ENCODE results near the gene EGFR.

DNA sequence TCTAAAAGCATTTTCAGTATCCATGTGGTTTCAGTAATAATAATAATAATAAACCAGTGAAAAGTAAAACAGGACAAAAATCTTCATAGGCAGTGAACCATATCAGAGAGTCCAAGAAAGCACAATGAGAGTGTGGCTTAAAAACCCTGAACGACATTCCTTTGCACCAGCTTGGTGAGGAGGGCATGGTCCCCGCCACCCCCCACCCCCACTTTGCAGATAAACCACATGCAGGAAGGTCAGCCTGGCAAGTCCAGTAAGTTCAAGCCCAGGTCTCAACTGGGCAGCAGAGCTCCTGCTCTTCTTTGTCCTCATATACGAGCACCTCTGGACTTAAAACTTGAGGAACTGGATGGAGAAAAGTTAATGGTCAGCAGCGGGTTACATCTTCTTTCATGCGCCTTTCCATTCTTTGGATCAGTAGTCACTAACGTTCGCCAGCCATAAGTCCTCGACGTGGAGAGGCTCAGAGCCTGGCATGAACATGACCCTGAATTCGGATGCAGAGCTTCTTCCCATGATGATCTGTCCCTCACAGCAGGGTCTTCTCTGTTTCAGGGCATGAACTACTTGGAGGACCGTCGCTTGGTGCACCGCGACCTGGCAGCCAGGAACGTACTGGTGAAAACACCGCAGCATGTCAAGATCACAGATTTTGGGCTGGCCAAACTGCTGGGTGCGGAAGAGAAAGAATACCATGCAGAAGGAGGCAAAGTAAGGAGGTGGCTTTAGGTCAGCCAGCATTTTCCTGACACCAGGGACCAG is 172.5 kb downstream of the EGFR start:
- TF ChIP-seq, protein P1, sequence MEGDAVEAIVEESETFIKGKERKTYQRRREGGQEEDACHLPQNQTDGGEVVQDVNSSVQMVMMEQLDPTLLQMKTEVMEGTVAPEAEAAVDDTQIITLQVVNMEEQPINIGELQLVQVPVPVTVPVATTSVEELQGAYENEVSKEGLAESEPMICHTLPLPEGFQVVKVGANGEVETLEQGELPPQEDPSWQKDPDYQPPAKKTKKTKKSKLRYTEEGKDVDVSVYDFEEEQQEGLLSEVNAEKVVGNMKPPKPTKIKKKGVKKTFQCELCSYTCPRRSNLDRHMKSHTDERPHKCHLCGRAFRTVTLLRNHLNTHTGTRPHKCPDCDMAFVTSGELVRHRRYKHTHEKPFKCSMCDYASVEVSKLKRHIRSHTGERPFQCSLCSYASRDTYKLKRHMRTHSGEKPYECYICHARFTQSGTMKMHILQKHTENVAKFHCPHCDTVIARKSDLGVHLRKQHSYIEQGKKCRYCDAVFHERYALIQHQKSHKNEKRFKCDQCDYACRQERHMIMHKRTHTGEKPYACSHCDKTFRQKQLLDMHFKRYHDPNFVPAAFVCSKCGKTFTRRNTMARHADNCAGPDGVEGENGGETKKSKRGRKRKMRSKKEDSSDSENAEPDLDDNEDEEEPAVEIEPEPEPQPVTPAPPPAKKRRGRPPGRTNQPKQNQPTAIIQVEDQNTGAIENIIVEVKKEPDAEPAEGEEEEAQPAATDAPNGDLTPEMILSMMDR (IDR thresholded peaks at IDR 0.05): no peak
- TF ChIP-seq POLR2A (IDR thresholded peaks at IDR 0.05; ENCODE audit: low read depth) (no peak), POLR2AphosphoS5 (IDR thresholded peaks at IDR 0.05) (no peak)

All from esophagus muscularis mucosa (tissue), 3 donors.